Endothelial cell of umbilical vein (primary cell): ENCODE data around the gene ATG7. TPM values are rescaled to one million over a fixed set of nuclear protein-coding genes. Genes with fewer than 3 reads are reported as not detected.

Experiments
- BruUV-seq: library from RNA; stranded (reverse); fragments of 400-500 nt; replicated peaks from 2 replicates; lab custom pipeline; 2021; lab: Mats Ljungman, UMichigan
- CTCF ChIA-PET: fragments of 300-600, 350-600 bp; sonication (Branson Sonifier 250); formaldehyde crosslinking; loops from one replicate; lab custom pipeline; 2021; ENCODE audit warnings: antibody characterized with exemption, inconsistent platforms; lab: Charles Lee
- POLR2A ChIA-PET: fragments of 300-600, 350-600 bp; sonication (Branson Sonifier 250); formaldehyde crosslinking; loops from one replicate; lab custom pipeline; 2021; ENCODE audit warnings: antibody characterized with exemption, inconsistent platforms; lab: Charles Lee
- DNase-seq: peaks from one replicate; pipeline ENCODE4 v3.0.0-alpha.2; 2011; ENCODE audit warnings: low read depth, low spot score
- FAIRE-seq: peaks from 2 replicates; lab custom pipeline; 2011; peaks lifted over from hg19 to GRCh38; lab: Jason Lieb, UNC
- H2AFZ ChIP-seq: 2 replicates; pipeline ENCODE4 v1.6.0; 2012; ENCODE audit warnings: low read depth, low read length, control low read depth, inconsistent platforms
- H3K27ac ChIP-seq: 2 replicates; pipeline ENCODE4 v1.5.1; 2011; ENCODE audit warnings: low read depth, mild to moderate bottlenecking, control low read depth, low read length, moderate library complexity; ENCODE audit not compliant: insufficient read depth
- H3K27me3 ChIP-seq, 2 experiments: 2 replicates each; pipeline versions ENCODE4 v1.6.0 to v1.6.1; 2011; ENCODE audit warnings: low read length in 2 of 2, mixed read lengths in 1 of 2; ENCODE audit not compliant: control insufficient read depth in 2 of 2, insufficient read depth in 2 of 2
- H3K36me3 ChIP-seq, 2 experiments: 2 replicates in 1 of 2; 3 replicates in 1 of 2; pipeline ENCODE4 v1.5.1; 2011; ENCODE audit warnings: low read length in 2 of 2, mild to moderate bottlenecking in 1 of 2, moderate library complexity in 1 of 2; ENCODE audit not compliant: control insufficient read depth in 2 of 2, insufficient read depth in 2 of 2; ENCODE audit errors: extremely low read depth in 1 of 2
- H3K4me1 ChIP-seq: 3 replicates; pipeline ENCODE4 v1.5.1; 2011; ENCODE audit warnings: mild to moderate bottlenecking, low read length; ENCODE audit not compliant: control insufficient read depth, insufficient read depth; ENCODE audit errors: extremely low read depth
- H3K4me2 ChIP-seq: 2 replicates; pipeline ENCODE4 v1.6.1; 2011; ENCODE audit warnings: low read length, control low read depth, mixed read lengths; ENCODE audit not compliant: insufficient read depth
- H3K4me3 ChIP-seq, 3 experiments: fragments of 200-600 bp in 1 of 3; sonication (generic), shearing (Covaris generic) in 1 of 3; replicated peaks in 1 of 3; 2 replicates each; pipeline ENCODE4 v1.5.1; 2011 to 2016; ENCODE audit warnings: control low read depth in 3 of 3, low read length in 3 of 3, mild to moderate bottlenecking in 2 of 3, inconsistent platforms in 1 of 3, low read depth in 1 of 3, moderate library complexity in 1 of 3; ENCODE audit not compliant: insufficient read depth in 1 of 3
- H3K79me2 ChIP-seq: 2 replicates; pipeline ENCODE4 v1.6.0; 2012; ENCODE audit warnings: low read length, inconsistent platforms; ENCODE audit not compliant: control insufficient read depth, insufficient read depth
- H3K9ac ChIP-seq: replicated peaks from 2 replicates; pipeline ENCODE3; 2011; ENCODE audit warnings: low read length, control low read depth; ENCODE audit not compliant: insufficient read depth; ENCODE audit errors: extremely low read depth
- H3K9me1 ChIP-seq: replicated peaks from 3 replicates; pipeline ENCODE4 v1.6.0; 2011; ENCODE audit warnings: mild to moderate bottlenecking, low read length; ENCODE audit not compliant: control insufficient read depth, insufficient read depth; ENCODE audit errors: extremely low read depth
- H3K9me3 ChIP-seq: replicated peaks from 2 replicates; pipeline ENCODE4 v1.5.1; 2012; ENCODE audit warnings: low read length, inconsistent platforms; ENCODE audit not compliant: control insufficient read depth, insufficient read depth
- H4K20me1 ChIP-seq: replicated peaks from 2 replicates; pipeline ENCODE3; 2011; ENCODE audit warnings: mild to moderate bottlenecking, low read length; ENCODE audit not compliant: control insufficient read depth, insufficient read depth; ENCODE audit errors: extremely low read depth
- CTCF ChIP-seq, 2 donors: IDR thresholded peaks; 1 replicate in 1 of 2; 2 replicates in 1 of 2; pipeline ENCODE4 v1.5.1; 2011; ENCODE audit warnings: low read length in 2 of 2, mild to moderate bottlenecking in 2 of 2, moderate library complexity in 2 of 2, control low read depth in 1 of 2, inconsistent platforms in 1 of 2, low read depth in 1 of 2; ENCODE audit not compliant: insufficient read depth in 1 of 2; ENCODE audit errors: extremely low read depth in 1 of 2
- EZH2 ChIP-seq: IDR thresholded peaks from 2 replicates; pipeline ENCODE4 v1.6.1; 2012; ENCODE audit warnings: borderline replicate concordance, low read depth, mild to moderate bottlenecking, moderate library complexity, low read length, inconsistent platforms; ENCODE audit not compliant: severe bottlenecking
- FOS ChIP-seq: IDR thresholded peaks from 2 replicates; pipeline ENCODE4 v1.6.1; 2011; ENCODE audit warnings: mild to moderate bottlenecking, low read length, moderate library complexity, borderline replicate concordance; ENCODE audit not compliant: insufficient read depth
- GATA2 ChIP-seq: IDR thresholded peaks from 2 replicates; pipeline ENCODE4 v1.7.0; 2011; ENCODE audit warnings: low read depth, mild to moderate bottlenecking, moderate library complexity, mixed read lengths, low read length; ENCODE audit not compliant: insufficient read length, insufficient read depth
- JUN ChIP-seq: IDR thresholded peaks from 2 replicates; pipeline ENCODE4 v1.6.1; 2011; ENCODE audit warnings: borderline replicate concordance, low read depth; ENCODE audit not compliant: insufficient read length, insufficient read depth
- MYC ChIP-seq: IDR thresholded peaks from one replicate; pipeline ENCODE4 v1.6.1; 2011; ENCODE audit warnings: mild to moderate bottlenecking, low read depth, low read length
- POLR2A ChIP-seq: IDR thresholded peaks from 2 replicates; pipeline ENCODE4 v1.6.1; 2012; ENCODE audit warnings: low read depth, mild to moderate bottlenecking, control low read depth, low read length
- POLR2AphosphoS5 ChIP-seq: IDR thresholded peaks from 2 replicates; pipeline ENCODE4 v1.6.1; 2012; ENCODE audit warnings: low read depth, mild to moderate bottlenecking, control low read depth, low read length, moderate library complexity; ENCODE audit not compliant: insufficient read depth
- dilution Hi-C: fragments of 300-500 bp; cut with MboI; formaldehyde crosslinking; loops from one replicate; pipeline ENCODE4 v1.15.0; 2019; ENCODE audit warnings: low sequenced_read_pairs; ENCODE audit not compliant: extremely low pct_ligation_motif_present
- intact Hi-C: fragments of 100-400 bp; cut with micrococcal nuclease; formaldehyde crosslinking; loops from one replicate; pipeline ENCODE4 v1.10.0; 2022
- polyA plus RNA-seq, 4 experiments: library from polyadenylated mRNA; depleted of rRNA in 3 of 4; stranded (reverse) in 3 of 4; unstranded in 1 of 4; fragments of >200 nt; gene quantifications; 2 replicates each; pipeline versions ENCODE4 v1.2.1 to v1.2.3, GENCODE V29; 2011 to 2012; ENCODE audit warnings: missing spikeins in 1 of 4
- total RNA-seq: library from RNA; stranded (reverse); gene quantifications from 2 replicates; pipeline ENCODE4 v1.2.3, GENCODE V29; 2021
- TF ChIP-seq, protein P1 (sequence below): IDR thresholded peaks from 2 replicates; pipeline ENCODE4 v1.6.1; 2011; ENCODE audit not compliant: insufficient read depth, insufficient read length

The ATG7 gene
- total and polyA plus RNA-seq, 2 donors (not counting 3 experiments of a cell fraction or from before 2014, with no cell fraction given): 30.8 to 48.3 TPM

GRCh38 chr3:11539677-11540076 lies 267.5 kb downstream of the ATG7 start:
- TF ChIP-seq EZH2: no peak
- TF ChIP-seq FOS: no peak
- TF ChIP-seq MYC: no peak
- no peak for TF ChIP-seq CTCF (IDR thresholded peaks at IDR 0.05; ENCODE audit: extremely low read depth in 1 of 2, insufficient read depth in 1 of 2, low read depth in 1 of 2, low read length in 2 of 2)
- TF ChIP-seq, protein P1, sequence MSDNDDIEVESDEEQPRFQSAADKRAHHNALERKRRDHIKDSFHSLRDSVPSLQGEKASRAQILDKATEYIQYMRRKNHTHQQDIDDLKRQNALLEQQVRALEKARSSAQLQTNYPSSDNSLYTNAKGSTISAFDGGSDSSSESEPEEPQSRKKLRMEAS: no peak
- TF ChIP-seq JUN: no peak
- TF ChIP-seq POLR2A: no peak
- no peak for TF ChIP-seq GATA2
- no peak for TF ChIP-seq POLR2AphosphoS5
- no peak for FAIRE-seq
- no peaks in the 10 kb centered on the region for H3K79me2 ChIP-seq
- H3K4me3 ChIP-seq: no peak overlapping the region
- H3K9me1 ChIP-seq: no peaks in the 10 kb centered on the region
- CTCF ChIA-PET: interaction anchor here (1.0 to 1.9 kb wide), 4 partner anchors 17 to 160 kb away, joined by 3 to 5 read pairs (median 3); no protein-coding TSS in a partner anchor
- no peak for DNase-seq
- no TSS peak for BruUV-seq
- no peak overlapping the region for H3K27ac ChIP-seq
- intact Hi-C loops: no loop called here
- H3K4me2 ChIP-seq: no peak overlapping the region
- no peaks in the 10 kb centered on the region for H3K4me1 ChIP-seq
- H3K36me3 ChIP-seq: no peaks in the 10 kb centered on the region
- POLR2A ChIA-PET: no interaction called here
- dilution Hi-C loops: no loop called here
- H2AFZ ChIP-seq: no peak overlapping the region
- H4K20me1 ChIP-seq: no peaks in the 10 kb centered on the region
- H3K9me3 ChIP-seq: no peaks in the 10 kb centered on the region
- H3K27me3 ChIP-seq: no peaks in the 10 kb centered on the region
- H3K9ac ChIP-seq: no peak overlapping the region
